Diencephalon (tissue), 1 donor: ENCODE results near the gene ZNF92. TPM values are rescaled to one million over a fixed set of nuclear protein-coding genes. Genes with fewer than 3 reads are reported as not detected.

Source experiments
- total RNA-seq: library from RNA; depleted of rRNA; stranded (reverse); fragments of >200 nt; gene quantifications from one replicate; pipeline ENCODE4 v1.2.3, GENCODE V29; 2014

Gene ZNF92
- 36.9 TPM for total RNA-seq

GRCh38 chr7:65373608-65374351, at the start of gene ZNF92:
TSS of gene ZNF92 (plus strand) at chr7:65373855. CDS start at chr7:65373998, 143 bp downstream.

